Uterus (tissue), 4 donors: ENCODE results near the gene UBL5. TPM values are rescaled to one million over a fixed set of nuclear protein-coding genes. Genes with fewer than 3 reads are reported as not detected.

ENCODE experiments used
- DNase-seq, 2 donors: peaks; one replicate each; pipeline ENCODE4 v3.0.0-alpha.2; 2019 to 2020
- H3K27ac ChIP-seq, 2 donors: fragments of 200-600 bp; sonication (generic); 1 replicate in 1 of 2; 2 replicates in 1 of 2; pipeline ENCODE4 v1.5.1; 2016 to 2018
- H3K27me3 ChIP-seq, 2 donors: fragments of 200-600 bp; sonication (generic); one replicate each; pipeline ENCODE4 v1.5.1; 2018 to 2019; ENCODE audit warnings: control low read depth in 1 of 2
- H3K36me3 ChIP-seq, 2 donors: fragments of 200-600 bp; sonication (generic); one replicate each; pipeline ENCODE4 v1.5.1; 2019; ENCODE audit warnings: control low read depth in 1 of 2
- H3K4me1 ChIP-seq, 2 donors: fragments of 200-600 bp; sonication (generic); one replicate each; pipeline ENCODE4 v1.5.1; 2018 to 2019; ENCODE audit warnings: control low read depth in 1 of 2
- H3K4me3 ChIP-seq, 2 donors: fragments of 200-600 bp; sonication (generic); 1 replicate in 1 of 2; 2 replicates in 1 of 2; pipeline ENCODE4 v1.5.1; 2018 to 2019; ENCODE audit warnings: mild to moderate bottlenecking in 1 of 2
- H3K9me3 ChIP-seq, 2 donors: fragments of 200-600 bp; sonication (generic); one replicate each; pipeline ENCODE4 v1.5.1; 2019; ENCODE audit warnings: control low read depth in 1 of 2
- CTCF ChIP-seq, 4 experiments: fragments of 200-600 bp in 2 of 4; fragments of 450-650 bp in 2 of 4; sonication (generic) in 2 of 4; IDR thresholded peaks; one replicate each; pipeline ENCODE4 v1.5.1; 2016 to 2019; ENCODE audit warnings: antibody characterized with exemption in 4 of 4, mild to moderate bottlenecking in 2 of 4, moderate library complexity in 1 of 4
- POLR2A ChIP-seq, 2 donors: fragments of 450-650 bp; IDR thresholded peaks; one replicate each; pipeline ENCODE4 v1.6.1; 2016; ENCODE audit warnings: antibody characterized with exemption in 2 of 2, mild to moderate bottlenecking in 1 of 2, moderate library complexity in 1 of 2
- intact Hi-C: fragments of 100-400 bp; cut with DNase I; formaldehyde crosslinking; loops from one replicate; pipeline ENCODE4 v1.15.1; 2023; ENCODE audit warnings: low total_unique reads
- total RNA-seq, 4 donors: library from RNA; depleted of rRNA in 3 of 4; stranded (reverse); fragments of >200 nt in 3 of 4; gene quantifications; one replicate each; pipeline versions ENCODE4 v1.1.0 to v1.2.4, GENCODE V29; 2014 to 2023
- donor health status: DM: yes; HTN: yes; CAD: no.

The UBL5 gene
- total RNA-seq, 4 donors from 2014 or later, result 180 to 1,153 (median 222) TPM

GRCh38 chr19:9872618-9873242, 45.0 kb downstream of the UBL5 start:
- no peak overlapping the region for H3K4me3 ChIP-seq
- H3K27ac ChIP-seq, result no peak overlapping the region
- no peak for DNase-seq
- no peak for TF ChIP-seq CTCF (IDR thresholded peaks at IDR 0.05)
- TF ChIP-seq POLR2A (IDR thresholded peaks at IDR 0.05), result no peak
- H3K9me3 ChIP-seq, result no peaks in the 10 kb centered on the region
- H3K36me3 ChIP-seq, result no peaks in the 10 kb centered on the region
- intact Hi-C loops, result no loop called here
- no peaks in the 10 kb centered on the region for H3K27me3 ChIP-seq
- H3K4me1 ChIP-seq, result no peaks in the 10 kb centered on the region

GRCh38 chr19:9875031-9875627, 47.4 kb downstream of the UBL5 start:
- H3K36me3 ChIP-seq, result no peaks in the 10 kb centered on the region
- H3K27me3 ChIP-seq, result no peaks in the 10 kb centered on the region
- H3K27ac ChIP-seq, result no peak overlapping the region
- intact Hi-C loops, result no loop called here
- H3K4me1 ChIP-seq, result no peaks in the 10 kb centered on the region
- no peaks in the 10 kb centered on the region for H3K9me3 ChIP-seq
- H3K4me3 ChIP-seq, result no peak overlapping the region
- no peak for DNase-seq
- no peak for TF ChIP-seq CTCF (IDR thresholded peaks at IDR 0.05)
- no peak for TF ChIP-seq POLR2A (IDR thresholded peaks at IDR 0.05)

- intact Hi-C loops, result no loop called here
- Histone ChIP-seq H3K9me3 (no peaks in the 10 kb centered on the region), H3K4me1 (no peaks in the 10 kb centered on the region), H3K27ac (no peak overlapping the region), H3K36me3 (no peaks in the 10 kb centered on the region), H3K27me3 (no peaks in the 10 kb centered on the region), H3K4me3 (no peak overlapping the region)
- no peak for DNase-seq
- TF ChIP-seq CTCF (IDR thresholded peaks at IDR 0.05) (no peak), POLR2A (IDR thresholded peaks at IDR 0.05) (no peak)
These were observed 48.1 kb downstream of the UBL5 start for GRCh38 chr19:9875796-9876195.

GRCh38 chr19:9877780-9878510, 50.2 kb downstream of the UBL5 start:
- Histone ChIP-seq H3K4me3 (no peak overlapping the region), H3K4me1 (no peaks in the 10 kb centered on the region), H3K27ac (no peak overlapping the region), H3K27me3 (no peaks in the 10 kb centered on the region), H3K9me3 (no peaks in the 10 kb centered on the region), H3K36me3 (no peaks in the 10 kb centered on the region)
- no peak for DNase-seq
- TF ChIP-seq CTCF (IDR thresholded peaks at IDR 0.05) (no peak), POLR2A (IDR thresholded peaks at IDR 0.05) (no peak)
- intact Hi-C loops, result no loop called here
